HCT116 (cell line): ENCODE results near the gene GIMAP5. TPM values are rescaled to one million over a fixed set of nuclear protein-coding genes. Genes with fewer than 3 reads are reported as not detected.

Experiments used
- ATAC-seq: fragments of 200-7000 bp; cut with Tn5 transposase; 2 replicates; pipeline ENCODE4 v1.9.1; 2020; ENCODE audit warnings: mild to moderate bottlenecking, moderate library complexity
- BruUV-seq: library from RNA; stranded (reverse); fragments of 400-500 nt; replicated peaks from 2 replicates; lab custom pipeline; 2021; lab: Mats Ljungman, UMichigan
- CTCF ChIA-PET: fragments of 300-600 bp; sonication (Branson Sonifier 250); formaldehyde crosslinking; loops from one replicate; lab custom pipeline; 2021; ENCODE audit warnings: antibody characterized with exemption; lab: Charles Lee
- POLR2A ChIA-PET: fragments of 300-600, 350-600 bp; sonication (Branson Sonifier 250); formaldehyde crosslinking; loops from one replicate; lab custom pipeline; 2021; ENCODE audit warnings: antibody characterized with exemption; lab: Charles Lee
- RAD21 ChIA-PET, 2 experiments: fragments of 300-600 bp; sonication (Branson Sonifier 250); formaldehyde crosslinking; loops; one replicate each; lab custom pipeline; 2023; ENCODE audit warnings: low total read pairs in 2 of 2; ENCODE audit not compliant: uncharacterized antibody in 2 of 2, unreplicated experiment in 2 of 2, low non-redundant PET in 1 of 2; lab: Charles Lee
- DNase-seq: peaks from one replicate; pipeline ENCODE4 v3.0.0-alpha.2; 2010; ENCODE audit warnings: low read depth, low spot score
- H2AFZ ChIP-seq: fragments of 200-600 bp; shearing (Covaris generic), sonication (generic); 2 replicates; pipeline ENCODE4 v1.6.1; 2017; ENCODE audit warnings: low read depth, mixed run types, mixed read lengths, antibody characterized with exemption, low read length; ENCODE audit not compliant: poor library complexity, severe bottlenecking
- H3K27ac ChIP-seq: 2 replicates; pipeline ENCODE4 v1.5.1; 2012; ENCODE audit warnings: low read depth, low read length
- H3K27me3 ChIP-seq: fragments of 200-600 bp; sonication (generic); 2 replicates; pipeline ENCODE4 v1.6.1; 2016; ENCODE audit warnings: mixed run types, low read length, mixed read lengths; ENCODE audit not compliant: insufficient read depth
- H3K36me3 ChIP-seq, 2 experiments: fragments of 200-500 bp in 1 of 2; fragments of 200-600 bp in 1 of 2; sonication (Bioruptor generic) in 1 of 2; sonication (generic) in 1 of 2; 2 replicates each; pipeline versions ENCODE4 v1.5.1 to v1.6.1; 2014 to 2016; ENCODE audit warnings: low read length in 2 of 2, inconsistent platforms in 1 of 2, mixed read lengths in 1 of 2, mixed run types in 1 of 2; ENCODE audit not compliant: insufficient read depth in 2 of 2, control insufficient read depth in 1 of 2
- H3K4me1 ChIP-seq, 2 experiments: fragments of 200-600 bp in 1 of 2; sonication (generic) in 1 of 2; 2 replicates each; pipeline versions ENCODE4 v1.5.1 to v1.6.1; 2012 to 2017; ENCODE audit warnings: low read length in 2 of 2, inconsistent platforms in 1 of 2, mild to moderate bottlenecking in 1 of 2, mixed read lengths in 1 of 2, mixed run types in 1 of 2, moderate library complexity in 1 of 2; ENCODE audit not compliant: insufficient read depth in 2 of 2, control insufficient read depth in 1 of 2
- H3K4me2 ChIP-seq: fragments of 200-600 bp; sonication (generic); 2 replicates; pipeline ENCODE4 v1.6.1; 2017; ENCODE audit warnings: mixed run types, low read length, mixed read lengths
- H3K4me3 ChIP-seq, 2 experiments: fragments of 200-600 bp in 1 of 2; sonication (generic) in 1 of 2; replicated peaks in 1 of 2; 2 replicates each; pipeline ENCODE4 v1.5.1; 2011 to 2016; ENCODE audit warnings: low read length in 2 of 2, control low read depth in 1 of 2, low read depth in 1 of 2, mild to moderate bottlenecking in 1 of 2, mixed read lengths in 1 of 2, mixed run types in 1 of 2
- H3K79me2 ChIP-seq: fragments of 200-600 bp; sonication (generic); 2 replicates; pipeline ENCODE4 v1.6.1; 2017; ENCODE audit warnings: mild to moderate bottlenecking, mixed run types, low read length, moderate library complexity, mixed read lengths; ENCODE audit not compliant: insufficient read depth
- H3K9ac ChIP-seq: fragments of 200-600 bp; sonication (generic); 2 replicates; pipeline ENCODE4 v1.6.1; 2016; ENCODE audit warnings: low read length, mixed read lengths
- H3K9me2 ChIP-seq: fragments of 200-600 bp; sonication (generic), shearing (Covaris generic); 2 replicates; pipeline ENCODE4 v1.6.1; 2017; ENCODE audit warnings: mixed run types, mild to moderate bottlenecking, moderate library complexity; ENCODE audit not compliant: insufficient read depth
- H3K9me3 ChIP-seq, 2 experiments: fragments of 200-500 bp in 1 of 2; fragments of 200-600 bp in 1 of 2; sonication (Bioruptor generic) in 1 of 2; sonication (generic) in 1 of 2; 2 replicates each; pipeline ENCODE4 v1.6.1; 2014 to 2017; ENCODE audit warnings: low read length in 2 of 2, mixed read lengths in 2 of 2, inconsistent platforms in 1 of 2, low read depth in 1 of 2, mild to moderate bottlenecking in 1 of 2, mixed run types in 1 of 2, moderate library complexity in 1 of 2; ENCODE audit not compliant: control insufficient read depth in 1 of 2, insufficient read depth in 1 of 2
- H4K20me1 ChIP-seq: fragments of 200-600 bp; sonication (generic), shearing (Covaris generic); 2 replicates; pipeline ENCODE4 v1.6.1; 2017; ENCODE audit warnings: mixed run types, mild to moderate bottlenecking, moderate library complexity; ENCODE audit not compliant: insufficient read depth
- ELF1 ChIP-seq: IDR thresholded peaks from 2 replicates; pipeline ENCODE4 v1.6.1; 2012; ENCODE audit warnings: low read depth, borderline replicate concordance
- EZH2 ChIP-seq: fragments of 200-600 bp; sonication (generic); IDR thresholded peaks from 2 replicates; pipeline ENCODE4 v1.6.1; 2017; ENCODE audit warnings: antibody characterized with exemption, mixed run types
- JUND ChIP-seq: IDR thresholded peaks from 2 replicates; pipeline ENCODE4 v1.6.1; 2012
- SIN3A ChIP-seq: IDR thresholded peaks from 2 replicates; pipeline ENCODE4 v1.6.1; 2012; ENCODE audit warnings: low read depth
- SP1 ChIP-seq: IDR thresholded peaks from 2 replicates; pipeline ENCODE4 v1.6.1; 2012; ENCODE audit warnings: low read depth
- SRF ChIP-seq: IDR thresholded peaks from 2 replicates; pipeline ENCODE4 v1.6.1; 2012; ENCODE audit warnings: low read depth
- YY1 ChIP-seq: IDR thresholded peaks from 2 replicates; pipeline ENCODE4 v1.6.1; 2011; ENCODE audit warnings: low read length, low read depth, moderate library complexity, mild to moderate bottlenecking; ENCODE audit not compliant: insufficient replicate concordance; ENCODE audit errors: extremely low read depth
- intact Hi-C: fragments of 100-400 bp; cut with micrococcal nuclease; formaldehyde crosslinking; loops from 2 replicates; pipeline ENCODE4 v1.10.0; 2022
- total RNA-seq: library from RNA; stranded (reverse); gene quantifications from one replicate; pipeline ENCODE4 v1.2.1, GENCODE V29; 2021; ENCODE audit not compliant: unreplicated experiment
- TF ChIP-seq, protein P1 (sequence below): IDR thresholded peaks from 2 replicates; pipeline ENCODE4 v1.6.1; 2011; ENCODE audit warnings: mild to moderate bottlenecking, low read length, moderate library complexity; ENCODE audit not compliant: insufficient replicate concordance; ENCODE audit errors: extremely low read depth
- TF ChIP-seq, protein P2 (sequence below): IDR thresholded peaks from 2 replicates; pipeline ENCODE4 v1.6.1; 2012; ENCODE audit warnings: low read depth

The GIMAP5 gene
- total RNA-seq, 1 experiment from 2014 or later, result 0.57 TPM

GRCh38 chr7:150716368-150716767 is 20.9 kb upstream of the GIMAP5 start, which contains the start of gene GIMAP1:
Gene GIMAP1, plus strand, starts transcription at chr7:150716613. Its CDS starts 2,435 bp downstream, at chr7:150719048.
- no peak within 1 kb of the TSS for H3K9ac ChIP-seq
- H3K79me2 ChIP-seq, result no peaks in the 10 kb centered on the region
- ChIA-PET RAD21 (no interaction called here), CTCF (interaction anchor here (0.6 kb wide), 1 partner anchor 27 kb away, joined by 4 read pairs; no protein-coding TSS in a partner anchor), POLR2A (no interaction called here)
- H3K4me2 ChIP-seq, result no peak within 1 kb of the TSS
- H3K4me1 ChIP-seq, result no peaks in the 10 kb centered on the region
- H3K36me3 ChIP-seq, result no peaks in the 10 kb centered on the region
- H3K9me2 ChIP-seq, result no peaks in the 10 kb centered on the region
- no peak within 1 kb of the TSS for H2AFZ ChIP-seq
- H3K27me3 ChIP-seq, result peaks cover 25% of the 10 kb centered on the region
- no peak within 1 kb of the TSS for H3K27ac ChIP-seq
- TF ChIP-seq EZH2 (no peak), SP1 (no peak), YY1 (no peak), ELF1 (no peak), JUND (no peak), SRF (no peak)
- TF ChIP-seq, protein P1, sequence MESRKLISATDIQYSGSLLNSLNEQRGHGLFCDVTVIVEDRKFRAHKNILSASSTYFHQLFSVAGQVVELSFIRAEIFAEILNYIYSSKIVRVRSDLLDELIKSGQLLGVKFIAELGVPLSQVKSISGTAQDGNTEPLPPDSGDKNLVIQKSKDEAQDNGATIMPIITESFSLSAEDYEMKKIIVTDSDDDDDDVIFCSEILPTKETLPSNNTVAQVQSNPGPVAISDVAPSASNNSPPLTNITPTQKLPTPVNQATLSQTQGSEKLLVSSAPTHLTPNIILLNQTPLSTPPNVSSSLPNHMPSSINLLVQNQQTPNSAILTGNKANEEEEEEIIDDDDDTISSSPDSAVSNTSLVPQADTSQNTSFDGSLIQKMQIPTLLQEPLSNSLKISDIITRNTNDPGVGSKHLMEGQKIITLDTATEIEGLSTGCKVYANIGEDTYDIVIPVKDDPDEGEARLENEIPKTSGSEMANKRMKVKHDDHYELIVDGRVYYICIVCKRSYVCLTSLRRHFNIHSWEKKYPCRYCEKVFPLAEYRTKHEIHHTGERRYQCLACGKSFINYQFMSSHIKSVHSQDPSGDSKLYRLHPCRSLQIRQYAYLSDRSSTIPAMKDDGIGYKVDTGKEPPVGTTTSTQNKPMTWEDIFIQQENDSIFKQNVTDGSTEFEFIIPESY, result no peak
- no peaks in the 10 kb centered on the region for H3K9me3 ChIP-seq
- ATAC-seq (no peak), DNase-seq (no peak)
- H4K20me1 ChIP-seq, result no peaks in the 10 kb centered on the region
- intact Hi-C loops, result no loop called here
- BruUV-seq, result no TSS peak
- no peak within 1 kb of the TSS for H3K4me3 ChIP-seq

- Histone ChIP-seq H3K4me1 (no peaks in the 10 kb centered on the region), H2AFZ (no peak overlapping the region), H3K9ac (no peak overlapping the region), H3K9me3 (no peaks in the 10 kb centered on the region), H3K79me2 (no peaks in the 10 kb centered on the region), H3K27ac (no peak overlapping the region), H3K4me2 (no peak overlapping the region), H3K9me2 (no peaks in the 10 kb centered on the region), H3K27me3 (peaks cover 25% of the 10 kb centered on the region), H3K36me3 (no peaks in the 10 kb centered on the region), H4K20me1 (no peaks in the 10 kb centered on the region), H3K4me3 (no peak overlapping the region)
- ChIA-PET POLR2A (no interaction called here), CTCF (no interaction called here), RAD21 (no interaction called here)
- no peak for ATAC-seq
- DNase-seq, result no peak
- BruUV-seq, result no TSS peak
- intact Hi-C loops, result no loop called here
- TF ChIP-seq SRF, result no peak
- TF ChIP-seq, protein P2, sequence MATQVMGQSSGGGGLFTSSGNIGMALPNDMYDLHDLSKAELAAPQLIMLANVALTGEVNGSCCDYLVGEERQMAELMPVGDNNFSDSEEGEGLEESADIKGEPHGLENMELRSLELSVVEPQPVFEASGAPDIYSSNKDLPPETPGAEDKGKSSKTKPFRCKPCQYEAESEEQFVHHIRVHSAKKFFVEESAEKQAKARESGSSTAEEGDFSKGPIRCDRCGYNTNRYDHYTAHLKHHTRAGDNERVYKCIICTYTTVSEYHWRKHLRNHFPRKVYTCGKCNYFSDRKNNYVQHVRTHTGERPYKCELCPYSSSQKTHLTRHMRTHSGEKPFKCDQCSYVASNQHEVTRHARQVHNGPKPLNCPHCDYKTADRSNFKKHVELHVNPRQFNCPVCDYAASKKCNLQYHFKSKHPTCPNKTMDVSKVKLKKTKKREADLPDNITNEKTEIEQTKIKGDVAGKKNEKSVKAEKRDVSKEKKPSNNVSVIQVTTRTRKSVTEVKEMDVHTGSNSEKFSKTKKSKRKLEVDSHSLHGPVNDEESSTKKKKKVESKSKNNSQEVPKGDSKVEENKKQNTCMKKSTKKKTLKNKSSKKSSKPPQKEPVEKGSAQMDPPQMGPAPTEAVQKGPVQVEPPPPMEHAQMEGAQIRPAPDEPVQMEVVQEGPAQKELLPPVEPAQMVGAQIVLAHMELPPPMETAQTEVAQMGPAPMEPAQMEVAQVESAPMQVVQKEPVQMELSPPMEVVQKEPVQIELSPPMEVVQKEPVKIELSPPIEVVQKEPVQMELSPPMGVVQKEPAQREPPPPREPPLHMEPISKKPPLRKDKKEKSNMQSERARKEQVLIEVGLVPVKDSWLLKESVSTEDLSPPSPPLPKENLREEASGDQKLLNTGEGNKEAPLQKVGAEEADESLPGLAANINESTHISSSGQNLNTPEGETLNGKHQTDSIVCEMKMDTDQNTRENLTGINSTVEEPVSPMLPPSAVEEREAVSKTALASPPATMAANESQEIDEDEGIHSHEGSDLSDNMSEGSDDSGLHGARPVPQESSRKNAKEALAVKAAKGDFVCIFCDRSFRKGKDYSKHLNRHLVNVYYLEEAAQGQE, result no peak
- TF ChIP-seq SP1, result no peak
- TF ChIP-seq, protein P1, result no peak
- no peak for TF ChIP-seq SIN3A
Measured at GRCh38 chr7:150716939-150717338, 20.3 kb upstream of the GIMAP5 start.
